ENCODE measurements around the gene PROM1. TPM values are rescaled to one million over a fixed set of nuclear protein-coding genes. Genes with fewer than 3 reads are reported as not detected.

Gene PROM1
- polyA plus RNA-seq, 2 of the 4 experiments (the other 2 are of a cell fraction) = 0.03 to 0.14 TPM

DNA sequence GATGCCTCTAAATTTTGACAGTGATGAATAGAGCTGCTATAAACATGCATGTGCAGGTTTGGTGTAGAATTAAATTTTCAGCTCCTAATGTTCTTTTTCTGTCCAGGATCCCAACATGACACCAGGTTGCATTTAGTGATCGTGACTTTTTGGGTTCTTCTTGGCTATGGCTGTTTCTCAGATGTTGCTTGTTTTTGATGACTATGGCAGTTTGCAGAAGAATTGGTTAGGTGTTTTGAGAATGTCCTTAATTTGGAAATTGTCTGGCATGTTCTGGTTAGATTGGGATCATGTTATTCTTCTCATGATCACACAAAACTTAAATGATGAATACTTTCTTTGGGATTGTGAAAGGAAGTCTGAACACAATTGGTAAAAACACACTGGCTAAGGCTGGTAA is 141.5 kb downstream of the PROM1 start:
- POLR2A ChIA-PET = no interaction called here
- H3K4me1 ChIP-seq = peaks cover 7% of the 10 kb centered on the region
- TF ChIP-seq ATOH8 (CRISPR knock-in tag; IDR thresholded peaks at IDR 0.05; ENCODE audit: low read depth) (no peak), NPAS2 (CRISPR knock-in tag; IDR thresholded peaks at IDR 0.05; ENCODE audit: borderline replicate concordance) (no peak), MAFK (IDR thresholded peaks at IDR 0.05; ENCODE audit: partially characterized antibody) (peak; percentile 77)
- H3K4me2 ChIP-seq = no peak overlapping the region
- ATAC-seq = no peak
- DNase-seq (ENCODE audit: low read depth in 1 of 2, low spot score in 1 of 2) = no peak
- H3K4me3 ChIP-seq = no peak overlapping the region
- 100% methylated on average over 1 of the region's 1 CpG for WGBS (ENCODE audit: missing lambda C conversion rate)
- CTCF ChIA-PET = interaction anchor here (1.3 to 3.0 kb wide), 2 partner anchors 14 to 59 kb away, joined by 7 to 15 read pairs; no protein-coding TSS in a partner anchor
- no peak overlapping the region for H3K27ac ChIP-seq
- no peaks in the 10 kb centered on the region for H3K9me3 ChIP-seq
- FAIRE-seq = no peak

- WGBS (ENCODE audit: missing lambda C conversion rate) = 85% methylated on average over 4 of the region's 4 CpGs
- FAIRE-seq (no peak), DNase-seq (ENCODE audit: low read depth in 1 of 2, low spot score in 1 of 2) (no peak), ATAC-seq (no peak)
- Histone ChIP-seq H3K9me3 (no peaks in the 10 kb centered on the region), H3K4me2 (peak within 1 kb of the TSS; percentile 56), H3K27ac (peak within 1 kb of the TSS in 1 of 2 experiments; percentile 72; a peak in 3 of 6 replicates), H3K4me1 (peaks cover 7% of the 10 kb centered on the region), H3K4me3 (no peak within 1 kb of the TSS)
- TF ChIP-seq FOSL2 (IDR thresholded peaks at IDR 0.05) (no peak), FOSL2 (CRISPR knock-in tag; IDR thresholded peaks at IDR 0.05) (no peak), MAZ (IDR thresholded peaks at IDR 0.05; ENCODE audit: borderline replicate concordance, low read depth, low read length) (no peak), PHF8 (IDR thresholded peaks at IDR 0.05; ENCODE audit: borderline replicate concordance, low read depth) (no peak), NPAS2 (CRISPR knock-in tag; IDR thresholded peaks at IDR 0.05; ENCODE audit: borderline replicate concordance) (no peak), ZFP36 (IDR thresholded peaks at IDR 0.05; ENCODE audit: borderline replicate concordance, partially characterized antibody) (no peak), SMC3 (IDR thresholded peaks at IDR 0.05) (no peak), HMGXB4 (CRISPR knock-in tag; IDR thresholded peaks at IDR 0.05; ENCODE audit: borderline replicate concordance) (no peak), ELK1 (IDR thresholded peaks at IDR 0.05; ENCODE audit: low read depth, low read length) (no peak), RNF2 (IDR thresholded peaks at IDR 0.05; ENCODE audit: borderline replicate concordance, low read depth) (no peak), CBX2 (IDR thresholded peaks at IDR 0.05; ENCODE audit: borderline replicate concordance, low read depth) (no peak)
- TF ChIP-seq, protein P1, sequence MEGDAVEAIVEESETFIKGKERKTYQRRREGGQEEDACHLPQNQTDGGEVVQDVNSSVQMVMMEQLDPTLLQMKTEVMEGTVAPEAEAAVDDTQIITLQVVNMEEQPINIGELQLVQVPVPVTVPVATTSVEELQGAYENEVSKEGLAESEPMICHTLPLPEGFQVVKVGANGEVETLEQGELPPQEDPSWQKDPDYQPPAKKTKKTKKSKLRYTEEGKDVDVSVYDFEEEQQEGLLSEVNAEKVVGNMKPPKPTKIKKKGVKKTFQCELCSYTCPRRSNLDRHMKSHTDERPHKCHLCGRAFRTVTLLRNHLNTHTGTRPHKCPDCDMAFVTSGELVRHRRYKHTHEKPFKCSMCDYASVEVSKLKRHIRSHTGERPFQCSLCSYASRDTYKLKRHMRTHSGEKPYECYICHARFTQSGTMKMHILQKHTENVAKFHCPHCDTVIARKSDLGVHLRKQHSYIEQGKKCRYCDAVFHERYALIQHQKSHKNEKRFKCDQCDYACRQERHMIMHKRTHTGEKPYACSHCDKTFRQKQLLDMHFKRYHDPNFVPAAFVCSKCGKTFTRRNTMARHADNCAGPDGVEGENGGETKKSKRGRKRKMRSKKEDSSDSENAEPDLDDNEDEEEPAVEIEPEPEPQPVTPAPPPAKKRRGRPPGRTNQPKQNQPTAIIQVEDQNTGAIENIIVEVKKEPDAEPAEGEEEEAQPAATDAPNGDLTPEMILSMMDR (IDR thresholded peaks at IDR 0.05) = no peak
- ChIA-PET POLR2A (interaction anchor here (0.6 kb wide), 1 partner anchor 11 kb away, joined by 9 read pairs; no protein-coding TSS in a partner anchor), CTCF (interaction anchor here (1.2 to 5.2 kb wide), 4 partner anchors 15 to 132 kb away, joined by 3 to 31 read pairs (median 6); no protein-coding TSS in a partner anchor)
Observed at GRCh38 chr4:15938640-15939039, 145.2 kb downstream of the PROM1 start, which contains the start of gene FGFBP1. Gene FGFBP1, minus strand, starts transcription at chr4:15938740. Its CDS starts 2,108 bp downstream, at chr4:15936632.

DNA sequence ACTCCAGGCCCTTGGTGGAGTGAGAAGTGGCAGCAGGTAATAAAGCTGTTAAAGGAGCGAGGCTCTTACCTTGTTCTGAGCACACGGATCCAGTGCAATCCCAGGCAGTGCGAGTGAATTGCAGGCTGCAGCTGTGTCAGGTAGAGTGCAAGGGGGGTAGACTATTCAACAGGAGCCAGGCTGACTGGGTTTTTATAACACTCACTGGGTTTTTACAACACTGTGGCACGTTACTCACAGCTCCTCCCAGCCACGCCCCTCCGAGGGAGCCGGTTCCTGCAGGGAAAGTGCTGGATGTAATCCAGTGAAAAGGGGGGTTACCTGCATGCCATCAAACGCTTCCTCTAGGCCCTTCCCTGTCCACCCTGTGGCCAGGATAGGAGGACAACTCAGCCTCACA is 145.6 kb downstream of the PROM1 start:
- no peak for TF ChIP-seq NFE2L2 (conservative IDR thresholded peaks at IDR 0.05; ENCODE audit: low read length)
- TF ChIP-seq RAD21 (conservative IDR thresholded peaks at IDR 0.05 in 1 of 2, IDR thresholded peaks at IDR 0.05 in 1 of 2) = no peak
- no peak for TF ChIP-seq CHD4 (IDR thresholded peaks at IDR 0.05; ENCODE audit: borderline replicate concordance)
- TF ChIP-seq EP300 (IDR thresholded peaks at IDR 0.05) = no peak
- no peak for TF ChIP-seq RARB (CRISPR knock-in tag; IDR thresholded peaks at IDR 0.05)
- no peak for TF ChIP-seq PBX3 (IDR thresholded peaks at IDR 0.05)
- peak overlapping the region in 1 of 2 experiments; percentile 72; a peak in 3 of 6 replicates for H3K27ac ChIP-seq
- WGBS (ENCODE audit: missing lambda C conversion rate) = 22% methylated on average over 8 of the region's 8 CpGs
- ATAC-seq (peak; percentile 59 to 66), FAIRE-seq (no peak), DNase-seq (ENCODE audit: low read depth in 1 of 2, low spot score in 1 of 2) (peak; percentile 17 to 26)
- H3K4me1 ChIP-seq = peaks cover 7% of the 10 kb centered on the region
- no peak overlapping the region for H3K4me3 ChIP-seq
- peak overlapping the region; percentile 56 for H3K4me2 ChIP-seq
- POLR2A ChIA-PET = interaction anchor here (0.6 kb wide), 1 partner anchor 10 kb away, joined by 9 read pairs; no protein-coding TSS in a partner anchor
- CTCF ChIA-PET = interaction anchor here (1.2 to 5.2 kb wide), 4 partner anchors 16 to 132 kb away, joined by 3 to 31 read pairs (median 6); no protein-coding TSS in a partner anchor
- no peaks in the 10 kb centered on the region for H3K9me3 ChIP-seq
